NCI-H1417 treated with DMSO at 0.1 percent for 48 hours (cell line): Measurements from ENCODE around the gene GATAD2A.
A peak's percentile ranks its signal among the peaks of the same experiment; 100 is the strongest.
"Not testable (repeated sequence)": the region's sequence is repeated elsewhere in the genome, so short reads cannot be mapped to it uniquely, and the experiment has no call there.

ENCODE experiments used
- DNase-seq: peaks from one replicate; lab custom pipeline; 2025; lab: John Stamatoyannopoulos, UW

GATAD2A gene

GRCh38 chr19:19404879-19405860 lies at the start of gene GATAD2A:
TSS of gene GATAD2A (plus strand) at chr19:19405675. CDS start at chr19:19465346, 59,671 bp downstream.
- DNase-seq: peak; percentile 24

GRCh38 chr19:19356500-19356899 lies 49.0 kb upstream of the GATAD2A start:
- no peak for DNase-seq

GRCh38 chr19:19356901-19357566 lies 48.4 kb upstream of the GATAD2A start:
- no peak for DNase-seq

- DNase-seq: no peak
These were observed 44.3 kb upstream of the GATAD2A start for GRCh38 chr19:19361075-19361594.

GRCh38 chr19:19362075-19362474 lies 43.4 kb upstream of the GATAD2A start:
- no peak for DNase-seq

- DNase-seq: peak; percentile 9
These were observed 38.8 kb upstream of the GATAD2A start for GRCh38 chr19:19366434-19367396.

GRCh38 chr19:19368087-19368486 lies 37.4 kb upstream of the GATAD2A start:
- no peak for DNase-seq

- no peak for DNase-seq
These were observed 34.4 kb upstream of the GATAD2A start for GRCh38 chr19:19371059-19371458.

- no peak for DNase-seq
These were observed 32.6 kb upstream of the GATAD2A start for GRCh38 chr19:19372656-19373416.

- no peak for DNase-seq
These were observed 25.9 kb upstream of the GATAD2A start for GRCh38 chr19:19379527-19379926.

GRCh38 chr19:19380316-19380715 lies 25.2 kb upstream of the GATAD2A start:
- DNase-seq: not testable (repeated sequence)

GRCh38 chr19:19381007-19381926 lies 24.2 kb upstream of the GATAD2A start:
- DNase-seq: no peak

- DNase-seq: no peak
These were observed 23.4 kb upstream of the GATAD2A start for GRCh38 chr19:19382118-19382517.

- DNase-seq: no peak
These were observed 21.0 kb upstream of the GATAD2A start for GRCh38 chr19:19384486-19384885.

- DNase-seq: peak; percentile 87
These were observed 20.2 kb upstream of the GATAD2A start for GRCh38 chr19:19385131-19385895.

GRCh38 chr19:19385896-19386869 lies 19.3 kb upstream of the GATAD2A start:
- DNase-seq: no peak

GRCh38 chr19:19387108-19387507 lies 18.4 kb upstream of the GATAD2A start:
- no peak for DNase-seq
